Measurements from ENCODE around the gene CELSR3.

DNA sequence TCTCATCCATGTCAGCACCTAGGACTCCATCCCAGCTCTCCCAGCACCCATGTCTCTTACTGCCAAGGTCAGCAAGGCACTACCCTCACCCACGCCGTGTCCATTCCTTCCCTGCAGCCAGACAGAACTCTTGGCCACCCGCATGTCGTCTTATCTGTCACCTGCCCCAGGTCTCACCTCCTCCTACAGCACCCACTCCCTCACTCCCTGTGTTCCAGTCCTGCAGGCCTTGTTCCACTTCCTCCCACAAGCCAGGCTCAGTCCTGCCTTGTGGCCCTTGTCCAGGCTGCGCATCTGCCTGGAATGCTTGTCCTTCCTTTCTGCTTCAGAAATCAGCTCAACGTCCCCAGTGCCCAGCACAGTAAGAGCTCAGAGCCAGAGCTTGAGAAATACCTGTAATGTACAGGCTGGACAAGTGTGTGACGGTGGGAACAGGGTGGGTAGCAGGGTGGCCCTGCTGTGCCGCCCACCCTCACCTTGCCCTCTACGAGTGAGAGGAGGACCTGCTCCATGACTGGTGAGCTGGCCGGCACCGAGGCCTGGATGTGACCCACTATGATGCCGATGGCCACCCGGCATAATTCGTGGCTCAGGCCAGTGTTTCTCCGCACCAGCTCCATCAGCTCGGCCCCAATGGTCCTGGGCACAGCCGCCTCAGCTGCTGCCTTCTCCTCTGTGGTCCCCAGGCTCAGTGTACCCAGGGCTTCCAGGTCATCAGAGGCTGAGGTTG lies 18.3 kb upstream of the CELSR3 start:
- TF ChIP-seq TAF1 (conservative IDR thresholded peaks at IDR 0.05) (no peak), FOXA1 (IDR thresholded peaks at IDR 0.05) (no peak), ZBTB33 (IDR thresholded peaks at IDR 0.05) (no peak), JUND (IDR thresholded peaks at IDR 0.05) (no peak), EGR1 (IDR thresholded peaks at IDR 0.05; ENCODE audit: low read depth in 2 of 2) (no peak), HNF4G (IDR thresholded peaks at IDR 0.05) (no peak), RAD21 (IDR thresholded peaks at IDR 0.05) (no peak), YY1 (IDR thresholded peaks at IDR 0.05) (no peak), GABPA (IDR thresholded peaks at IDR 0.05 in 1 of 2, conservative IDR thresholded peaks at IDR 0.05 in 1 of 2) (no peak), RXRA (IDR thresholded peaks at IDR 0.05) (no peak)
- TF ChIP-seq, protein P1, sequence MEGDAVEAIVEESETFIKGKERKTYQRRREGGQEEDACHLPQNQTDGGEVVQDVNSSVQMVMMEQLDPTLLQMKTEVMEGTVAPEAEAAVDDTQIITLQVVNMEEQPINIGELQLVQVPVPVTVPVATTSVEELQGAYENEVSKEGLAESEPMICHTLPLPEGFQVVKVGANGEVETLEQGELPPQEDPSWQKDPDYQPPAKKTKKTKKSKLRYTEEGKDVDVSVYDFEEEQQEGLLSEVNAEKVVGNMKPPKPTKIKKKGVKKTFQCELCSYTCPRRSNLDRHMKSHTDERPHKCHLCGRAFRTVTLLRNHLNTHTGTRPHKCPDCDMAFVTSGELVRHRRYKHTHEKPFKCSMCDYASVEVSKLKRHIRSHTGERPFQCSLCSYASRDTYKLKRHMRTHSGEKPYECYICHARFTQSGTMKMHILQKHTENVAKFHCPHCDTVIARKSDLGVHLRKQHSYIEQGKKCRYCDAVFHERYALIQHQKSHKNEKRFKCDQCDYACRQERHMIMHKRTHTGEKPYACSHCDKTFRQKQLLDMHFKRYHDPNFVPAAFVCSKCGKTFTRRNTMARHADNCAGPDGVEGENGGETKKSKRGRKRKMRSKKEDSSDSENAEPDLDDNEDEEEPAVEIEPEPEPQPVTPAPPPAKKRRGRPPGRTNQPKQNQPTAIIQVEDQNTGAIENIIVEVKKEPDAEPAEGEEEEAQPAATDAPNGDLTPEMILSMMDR (IDR thresholded peaks at IDR 0.05; ENCODE audit: low read depth, low read length, missing input control) = no peak
- TF ChIP-seq, protein P2, sequence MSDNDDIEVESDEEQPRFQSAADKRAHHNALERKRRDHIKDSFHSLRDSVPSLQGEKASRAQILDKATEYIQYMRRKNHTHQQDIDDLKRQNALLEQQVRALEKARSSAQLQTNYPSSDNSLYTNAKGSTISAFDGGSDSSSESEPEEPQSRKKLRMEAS (IDR thresholded peaks at IDR 0.05) = no peak
- TF ChIP-seq, protein P3, sequence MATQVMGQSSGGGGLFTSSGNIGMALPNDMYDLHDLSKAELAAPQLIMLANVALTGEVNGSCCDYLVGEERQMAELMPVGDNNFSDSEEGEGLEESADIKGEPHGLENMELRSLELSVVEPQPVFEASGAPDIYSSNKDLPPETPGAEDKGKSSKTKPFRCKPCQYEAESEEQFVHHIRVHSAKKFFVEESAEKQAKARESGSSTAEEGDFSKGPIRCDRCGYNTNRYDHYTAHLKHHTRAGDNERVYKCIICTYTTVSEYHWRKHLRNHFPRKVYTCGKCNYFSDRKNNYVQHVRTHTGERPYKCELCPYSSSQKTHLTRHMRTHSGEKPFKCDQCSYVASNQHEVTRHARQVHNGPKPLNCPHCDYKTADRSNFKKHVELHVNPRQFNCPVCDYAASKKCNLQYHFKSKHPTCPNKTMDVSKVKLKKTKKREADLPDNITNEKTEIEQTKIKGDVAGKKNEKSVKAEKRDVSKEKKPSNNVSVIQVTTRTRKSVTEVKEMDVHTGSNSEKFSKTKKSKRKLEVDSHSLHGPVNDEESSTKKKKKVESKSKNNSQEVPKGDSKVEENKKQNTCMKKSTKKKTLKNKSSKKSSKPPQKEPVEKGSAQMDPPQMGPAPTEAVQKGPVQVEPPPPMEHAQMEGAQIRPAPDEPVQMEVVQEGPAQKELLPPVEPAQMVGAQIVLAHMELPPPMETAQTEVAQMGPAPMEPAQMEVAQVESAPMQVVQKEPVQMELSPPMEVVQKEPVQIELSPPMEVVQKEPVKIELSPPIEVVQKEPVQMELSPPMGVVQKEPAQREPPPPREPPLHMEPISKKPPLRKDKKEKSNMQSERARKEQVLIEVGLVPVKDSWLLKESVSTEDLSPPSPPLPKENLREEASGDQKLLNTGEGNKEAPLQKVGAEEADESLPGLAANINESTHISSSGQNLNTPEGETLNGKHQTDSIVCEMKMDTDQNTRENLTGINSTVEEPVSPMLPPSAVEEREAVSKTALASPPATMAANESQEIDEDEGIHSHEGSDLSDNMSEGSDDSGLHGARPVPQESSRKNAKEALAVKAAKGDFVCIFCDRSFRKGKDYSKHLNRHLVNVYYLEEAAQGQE (IDR thresholded peaks at IDR 0.05) = no peak
- TF ChIP-seq, protein P4, sequence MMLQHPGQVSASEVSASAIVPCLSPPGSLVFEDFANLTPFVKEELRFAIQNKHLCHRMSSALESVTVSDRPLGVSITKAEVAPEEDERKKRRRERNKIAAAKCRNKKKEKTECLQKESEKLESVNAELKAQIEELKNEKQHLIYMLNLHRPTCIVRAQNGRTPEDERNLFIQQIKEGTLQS (IDR thresholded peaks at IDR 0.05) = no peak
